Mucosa of gallbladder (tissue), 1 donor: ENCODE results near the gene CCDC33. TPM values are rescaled to one million over a fixed set of nuclear protein-coding genes. Genes with fewer than 3 reads are reported as not detected.

ENCODE experiments used
- DNase-seq: peaks from one replicate; pipeline ENCODE4 v3.0.0-alpha.2; 2020; ENCODE audit warnings: low spot score
- total RNA-seq: library from RNA; stranded (reverse); gene quantifications from one replicate; pipeline ENCODE4 v1.2.1, GENCODE V29; 2021
- donor health status: DM: no; HTN: no; CAD: no.

CCDC33 gene
- total RNA-seq: 1.0 TPM

GRCh38 chr15:74235962-74236361 is at the start of gene CCDC33:
Gene CCDC33 (plus strand): TSS chr15:74236326. CDS start chr15:74236720, 394 bp downstream.
- DNase-seq: peak; percentile 85

GRCh38 chr15:74188216-74188615 is 47.9 kb upstream of the CCDC33 start:
- no peak for DNase-seq

- no peak for DNase-seq
Observed at GRCh38 chr15:74191798-74192197, 44.3 kb upstream of the CCDC33 start.

- DNase-seq: no peak
Observed at GRCh38 chr15:74192751-74193150, 43.4 kb upstream of the CCDC33 start.

GRCh38 chr15:74193299-74193718 is 42.8 kb upstream of the CCDC33 start:
- DNase-seq: no peak

- DNase-seq: no peak
Observed at GRCh38 chr15:74193905-74194304, 42.2 kb upstream of the CCDC33 start.

GRCh38 chr15:74194572-74195559 is 41.3 kb upstream of the CCDC33 start:
- DNase-seq: no peak

GRCh38 chr15:74196175-74196574 is 40.0 kb upstream of the CCDC33 start:
- DNase-seq: peak; percentile 78

GRCh38 chr15:74197176-74197965 is 38.8 kb upstream of the CCDC33 start:
- DNase-seq: no peak

- no peak for DNase-seq
Observed at GRCh38 chr15:74199297-74199652, 36.9 kb upstream of the CCDC33 start.

GRCh38 chr15:74200412-74200815 is 35.7 kb upstream of the CCDC33 start:
- peak; percentile 32 for DNase-seq

GRCh38 chr15:74200871-74201419 is 35.2 kb upstream of the CCDC33 start:
- no peak for DNase-seq

- DNase-seq: no peak
Observed at GRCh38 chr15:74201710-74202420, 34.3 kb upstream of the CCDC33 start.

- DNase-seq: no peak
Observed at GRCh38 chr15:74202452-74203401, 33.4 kb upstream of the CCDC33 start, which contains the start of gene STRA6. Gene STRA6 (minus strand): TSS chr15:74202787. CDS start chr15:74202267, 520 bp downstream.

- DNase-seq: peak; percentile 23
Observed at GRCh38 chr15:74203914-74204431, 32.2 kb upstream of the CCDC33 start.

GRCh38 chr15:74205582-74205947 is 30.6 kb upstream of the CCDC33 start:
- no peak for DNase-seq

GRCh38 chr15:74206801-74207281 is 29.3 kb upstream of the CCDC33 start:
- no peak for DNase-seq

GRCh38 chr15:74207652-74208440 is 28.3 kb upstream of the CCDC33 start:
- DNase-seq: no peak

GRCh38 chr15:74208496-74208895 is 27.6 kb upstream of the CCDC33 start:
- DNase-seq: no peak
